ENCODE data around the gene CPN2. TPM values are rescaled to one million over a fixed set of nuclear protein-coding genes. Genes with fewer than 3 reads are reported as not detected.

The CPN2 gene
- total RNA-seq, 4 donors from 2014 or later, result not detected

DNA sequence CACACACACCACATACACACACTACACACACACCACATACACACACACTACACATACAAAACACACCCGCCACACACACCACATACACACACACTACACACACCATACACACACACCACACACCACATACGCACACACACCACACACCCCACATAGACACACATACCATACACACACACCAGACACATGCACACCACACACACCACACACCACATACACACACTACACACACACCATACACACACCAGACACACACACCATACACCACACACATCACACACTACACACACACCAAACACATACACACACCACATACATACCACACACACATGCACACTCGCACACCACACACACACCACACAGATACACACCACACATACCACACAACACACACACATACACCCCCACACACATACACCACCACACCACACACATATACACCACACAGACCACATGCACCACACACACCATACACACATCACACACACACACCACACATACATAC lies 26.3 kb downstream of the CPN2 start:
- no peaks in the 10 kb centered on the region for H3K9me3 ChIP-seq
- peaks cover 0 to 15% of the 10 kb centered on the region in 2 donors for H3K27me3 ChIP-seq
- no peak overlapping the region for H3K27ac ChIP-seq
- peaks cover 0 to 10% (median 3%) of the 10 kb centered on the region in 4 donors for H3K4me1 ChIP-seq
- TF ChIP-seq, protein P1, sequence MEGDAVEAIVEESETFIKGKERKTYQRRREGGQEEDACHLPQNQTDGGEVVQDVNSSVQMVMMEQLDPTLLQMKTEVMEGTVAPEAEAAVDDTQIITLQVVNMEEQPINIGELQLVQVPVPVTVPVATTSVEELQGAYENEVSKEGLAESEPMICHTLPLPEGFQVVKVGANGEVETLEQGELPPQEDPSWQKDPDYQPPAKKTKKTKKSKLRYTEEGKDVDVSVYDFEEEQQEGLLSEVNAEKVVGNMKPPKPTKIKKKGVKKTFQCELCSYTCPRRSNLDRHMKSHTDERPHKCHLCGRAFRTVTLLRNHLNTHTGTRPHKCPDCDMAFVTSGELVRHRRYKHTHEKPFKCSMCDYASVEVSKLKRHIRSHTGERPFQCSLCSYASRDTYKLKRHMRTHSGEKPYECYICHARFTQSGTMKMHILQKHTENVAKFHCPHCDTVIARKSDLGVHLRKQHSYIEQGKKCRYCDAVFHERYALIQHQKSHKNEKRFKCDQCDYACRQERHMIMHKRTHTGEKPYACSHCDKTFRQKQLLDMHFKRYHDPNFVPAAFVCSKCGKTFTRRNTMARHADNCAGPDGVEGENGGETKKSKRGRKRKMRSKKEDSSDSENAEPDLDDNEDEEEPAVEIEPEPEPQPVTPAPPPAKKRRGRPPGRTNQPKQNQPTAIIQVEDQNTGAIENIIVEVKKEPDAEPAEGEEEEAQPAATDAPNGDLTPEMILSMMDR (IDR thresholded peaks at IDR 0.05), result no peak
- TF ChIP-seq EP300 (IDR thresholded peaks at IDR 0.05) (no peak), POLR2A (IDR thresholded peaks at IDR 0.05) (no peak)
- DNase-seq (ENCODE audit: low spot score in 2 of 2), result no peak
- H3K4me3 ChIP-seq, result no peak overlapping the region
- H3K36me3 ChIP-seq, result no peaks in the 10 kb centered on the region
- WGBS, 2 donors, result 95% methylated on average over 3 of the region's 3 CpGs

DNA sequence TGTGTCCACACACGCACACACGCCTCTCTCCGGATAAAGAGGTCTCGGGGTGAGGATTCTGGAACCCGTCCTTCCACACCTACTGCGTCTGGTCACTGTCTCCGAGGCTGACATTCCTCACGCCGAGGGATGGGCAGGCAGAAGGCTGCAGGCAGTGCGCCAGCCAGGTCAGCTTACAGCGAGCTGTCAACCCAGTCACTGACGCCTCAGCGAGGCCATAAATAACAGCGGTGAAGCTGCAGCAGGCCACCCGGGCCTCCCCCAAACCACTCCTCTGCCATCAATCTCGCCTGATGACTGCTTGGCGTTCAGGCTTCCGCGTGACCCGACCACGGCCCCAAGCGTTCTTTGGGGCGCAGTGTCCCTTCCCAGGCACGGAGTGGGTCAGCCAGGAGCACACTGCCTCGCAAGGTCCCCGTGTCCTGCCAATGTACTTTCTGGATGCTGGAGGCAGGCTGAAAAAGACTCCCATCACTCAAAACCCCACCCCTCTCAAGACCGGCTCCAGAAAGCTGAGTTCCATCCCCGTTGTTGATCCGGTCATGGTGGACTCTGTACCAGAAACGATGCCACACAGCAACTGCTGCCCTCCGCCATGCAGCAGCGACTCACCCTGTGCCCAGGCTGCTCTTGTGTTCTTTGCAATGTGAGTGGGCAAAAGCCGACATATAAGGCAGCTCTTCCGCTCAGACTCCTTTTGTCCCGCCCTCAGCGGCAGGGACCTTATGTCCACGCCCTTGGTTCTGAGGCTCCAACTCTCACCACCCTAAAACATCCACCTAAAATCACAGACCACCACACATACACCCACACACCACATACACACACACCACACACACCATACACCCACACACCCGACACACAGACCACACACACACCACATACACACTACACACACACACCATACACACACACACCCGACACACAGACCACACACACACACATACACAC lies 27.1 kb downstream of the CPN2 start:
- Histone ChIP-seq H3K27me3 (peaks cover 0 to 15% of the 10 kb centered on the region in 2 donors), H3K4me3 (peak overlapping the region in 3 of 4 donors; percentile 10 to 38 (median 21)), H3K36me3 (no peaks in the 10 kb centered on the region), H3K9me3 (peaks cover 0 to 5% (median 0%) of the 10 kb centered on the region in 4 donors), H3K4me1 (peaks cover 0 to 10% (median 3%) of the 10 kb centered on the region in 4 donors), H3K27ac (no peak overlapping the region)
- WGBS, 2 donors, result 26 to 34% methylated on average over 23 to 39 of the region's 39 CpGs
- DNase-seq (ENCODE audit: low spot score in 2 of 2), result no peak
- TF ChIP-seq, protein P1 (IDR thresholded peaks at IDR 0.05), result no peak
- TF ChIP-seq POLR2A (IDR thresholded peaks at IDR 0.05) (no peak), EP300 (IDR thresholded peaks at IDR 0.05) (no peak)

DNA sequence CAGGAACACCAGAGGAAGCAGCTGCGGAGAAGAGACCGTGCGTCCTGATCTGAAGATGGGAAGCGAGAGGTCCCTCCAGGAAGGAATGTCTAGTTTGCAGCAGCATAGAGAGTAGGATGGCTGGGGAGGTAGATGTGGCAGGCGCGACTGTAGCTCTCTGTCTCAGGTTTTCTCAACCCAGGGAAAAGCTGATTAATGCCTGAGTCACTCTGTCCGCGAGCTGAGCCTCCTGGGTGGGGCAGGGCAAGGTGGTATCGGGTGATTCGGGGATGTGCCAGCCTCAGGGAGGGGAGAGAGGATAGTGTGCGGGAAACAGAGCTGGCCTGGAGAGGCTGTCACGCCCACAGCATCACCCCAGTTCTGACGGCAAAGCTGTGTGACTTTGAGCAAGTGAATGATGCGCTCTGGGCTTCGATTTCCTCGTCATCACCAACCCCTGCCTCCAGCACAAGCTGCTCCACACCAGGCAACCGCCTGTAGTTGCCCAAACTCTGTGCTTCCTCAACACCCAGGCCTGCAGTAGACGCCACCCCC lies 28.4 kb downstream of the CPN2 start:
- TF ChIP-seq, protein P1 (IDR thresholded peaks at IDR 0.05), result no peak
- TF ChIP-seq POLR2A (IDR thresholded peaks at IDR 0.05) (no peak), EP300 (IDR thresholded peaks at IDR 0.05) (no peak)
- Histone ChIP-seq H3K4me3 (no peak overlapping the region), H3K27ac (no peak overlapping the region), H3K36me3 (no peaks in the 10 kb centered on the region), H3K9me3 (peaks cover 0 to 10% (median 0%) of the 10 kb centered on the region in 4 donors), H3K4me1 (peaks cover 0 to 10% (median 3%) of the 10 kb centered on the region in 4 donors), H3K27me3 (peaks cover 0 to 15% of the 10 kb centered on the region in 2 donors)
- DNase-seq (ENCODE audit: low spot score in 2 of 2), result no peak
- WGBS, 2 donors, result 82 to 85% methylated on average over 17 to 18 of the region's 18 CpGs

DNA sequence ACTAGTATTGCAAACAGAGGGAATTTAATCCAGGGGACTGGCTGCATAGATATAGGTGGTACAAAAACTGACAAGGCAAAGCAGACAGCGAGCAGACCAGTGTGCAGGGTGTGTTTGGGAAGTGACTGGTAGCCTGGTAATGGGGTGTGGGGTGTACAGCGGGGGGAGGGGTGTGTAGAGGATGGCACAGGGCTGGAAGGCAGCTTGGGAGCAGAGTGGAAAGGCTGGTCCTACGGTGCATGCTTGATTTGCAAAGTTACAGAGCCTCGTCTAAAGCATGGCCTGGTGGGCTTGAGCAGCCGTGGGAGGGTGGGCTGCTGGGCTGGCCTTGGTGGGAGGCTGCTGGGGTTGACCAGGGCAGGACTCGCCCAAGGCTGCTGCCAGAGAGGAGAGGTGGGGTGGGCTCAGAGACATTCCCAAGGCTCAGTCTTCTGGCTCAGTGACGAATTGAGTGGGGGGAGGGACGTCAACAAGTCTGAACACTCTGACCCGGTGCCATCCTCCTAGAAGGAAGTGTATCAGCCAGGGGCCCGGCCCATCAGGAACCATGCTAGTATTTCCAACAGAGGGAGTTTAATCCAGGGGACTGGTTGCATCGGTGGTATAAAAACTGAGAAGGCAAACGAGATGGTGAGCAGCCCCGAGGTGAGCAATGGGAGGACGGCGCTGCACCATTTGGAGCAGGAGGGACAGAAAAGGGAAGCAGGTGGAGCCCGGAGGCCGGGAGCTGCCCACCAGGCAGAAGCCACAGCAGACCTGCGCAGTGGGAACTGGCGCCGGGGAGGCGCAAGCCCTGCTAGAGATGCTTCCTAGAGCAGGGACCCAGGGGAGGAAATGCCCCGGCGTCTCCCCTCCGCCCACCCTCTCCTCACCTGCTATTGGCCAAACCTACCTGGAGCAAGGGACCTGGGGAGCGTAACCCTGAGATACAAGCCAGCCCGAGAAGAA lies 29.2 kb downstream of the CPN2 start:
- H3K36me3 ChIP-seq, result no peaks in the 10 kb centered on the region
- H3K4me3 ChIP-seq, result no peak overlapping the region
- no peak overlapping the region for H3K27ac ChIP-seq
- no peak for DNase-seq (ENCODE audit: low spot score in 2 of 2)
- 75 to 86% methylated on average over 26 of the region's 26 CpGs for WGBS, 2 donors
- peaks cover 0 to 15% of the 10 kb centered on the region in 2 donors for H3K27me3 ChIP-seq
- peaks cover 0 to 10% (median 3%) of the 10 kb centered on the region in 4 donors for H3K4me1 ChIP-seq
- peaks cover 0 to 10% (median 0%) of the 10 kb centered on the region in 4 donors for H3K9me3 ChIP-seq
- TF ChIP-seq, protein P1 (IDR thresholded peaks at IDR 0.05), result no peak
- TF ChIP-seq POLR2A (IDR thresholded peaks at IDR 0.05), result no peak

Data from tibial nerve (tissue), 4 donors.